GM12878 (cell line): ENCODE measurements around the gene PRSS36. TPM values are rescaled to one million over a fixed set of nuclear protein-coding genes. Genes with fewer than 3 reads are reported as not detected.

Experiments used
- ATAC-seq: fragments of 200-7000 bp; cut with Tn5 transposase; 3 replicates; pipeline ENCODE4 v1.9.1; 2020; ENCODE audit warnings: mild to moderate bottlenecking, moderate library complexity
- BruUV-seq: library from RNA; stranded (reverse); fragments of 400-500 nt; replicated peaks from 2 replicates; lab custom pipeline; 2021; lab: Mats Ljungman, UMichigan
- CTCF ChIA-PET: fragments of 300-600 bp; sonication (Branson Sonifier 250); formaldehyde crosslinking; extraction: SDS; loops from one replicate; lab custom pipeline; 2021; ENCODE audit warnings: inconsistent platforms; lab: Yijun Ruan, JAX
- POLR2A ChIA-PET: fragments of 350-600 bp; formaldehyde crosslinking; extraction: SDS; loops from one replicate; lab custom pipeline; 2021; ENCODE audit warnings: inconsistent platforms; lab: Charles Lee
- RAD21 ChIA-PET: fragments of 300-600 bp; sonication (Branson Sonifier 250); formaldehyde crosslinking; loops from one replicate; lab custom pipeline; 2023; ENCODE audit warnings: antibody characterized with exemption; ENCODE audit not compliant: unreplicated experiment; lab: Charles Lee
- SMC1A ChIA-PET: fragments of 300-600 bp; sonication (Branson Sonifier 250); formaldehyde crosslinking; loops from one replicate; lab custom pipeline; 2023; ENCODE audit not compliant: unreplicated experiment, uncharacterized antibody; lab: Charles Lee
- DNase-seq: peaks from one replicate; pipeline ENCODE4 v3.0.0-alpha.2; 2011; ENCODE audit warnings: low read depth, low spot score
- FAIRE-seq: peaks from 3 replicates; lab custom pipeline; 2011; peaks lifted over from hg19 to GRCh38; lab: Jason Lieb, UNC
- H2AFZ ChIP-seq: 2 replicates; pipeline ENCODE4 v1.6.0; 2011; ENCODE audit warnings: low read depth, low read length, control low read depth; ENCODE audit not compliant: control insufficient read depth
- H3K27ac ChIP-seq: 2 replicates; pipeline ENCODE4 v1.5.1; 2011; ENCODE audit warnings: control low read depth; ENCODE audit not compliant: control insufficient read depth, insufficient read depth
- H3K27me3 ChIP-seq, 2 experiments: replicated peaks in 1 of 2; 2 replicates each; pipeline versions ENCODE4 v1.6.0 to v1.6.1; 2011; ENCODE audit warnings: low read length in 1 of 2; ENCODE audit not compliant: control insufficient read depth in 2 of 2, insufficient read depth in 2 of 2
- H3K36me3 ChIP-seq, 2 experiments: 2 replicates each; pipeline ENCODE4 v1.5.1; 2011; ENCODE audit warnings: low read length in 1 of 2; ENCODE audit not compliant: control insufficient read depth in 2 of 2, insufficient read depth in 2 of 2
- H3K4me1 ChIP-seq: 2 replicates; pipeline ENCODE4 v1.6.1; 2011; ENCODE audit warnings: mild to moderate bottlenecking, low read length, moderate library complexity, mixed read lengths; ENCODE audit not compliant: control insufficient read depth, insufficient read depth
- H3K4me2 ChIP-seq: 2 replicates; pipeline ENCODE4 v1.6.0; 2011; ENCODE audit warnings: control low read depth; ENCODE audit not compliant: control insufficient read depth, insufficient read depth
- H3K4me3 ChIP-seq: fragments of 200-600 bp; sonication (generic); 2 replicates; pipeline ENCODE4 v1.5.1; 2016
- H3K79me2 ChIP-seq: 2 replicates; pipeline ENCODE4 v1.6.0; 2011; ENCODE audit warnings: low read length; ENCODE audit not compliant: control insufficient read depth, insufficient read depth
- H3K9ac ChIP-seq: 2 replicates; pipeline ENCODE4 v1.8.0; 2011; ENCODE audit warnings: low read length, control low read depth, mixed read lengths; ENCODE audit not compliant: control insufficient read depth, insufficient read depth
- H3K9me3 ChIP-seq: replicated peaks from 3 replicates; pipeline ENCODE4 v1.5.1; 2011; ENCODE audit warnings: mild to moderate bottlenecking, low read length; ENCODE audit not compliant: control insufficient read depth, insufficient read depth
- H4K20me1 ChIP-seq: 2 replicates; pipeline ENCODE4 v1.6.0; 2011; ENCODE audit not compliant: control insufficient read depth, insufficient read depth
- IKZF1 ChIP-seq: fragments of 450-650 bp; conservative IDR thresholded peaks from 2 replicates; pipeline ENCODE4 v1.6.1; 2017; ENCODE audit warnings: antibody characterized with exemption, mild to moderate bottlenecking
- NBN ChIP-seq: fragments of 450-650 bp; IDR thresholded peaks from 2 replicates; pipeline ENCODE4 v1.6.1; 2016
- NR2C1 ChIP-seq: fragments of 450-650 bp; IDR thresholded peaks from 2 replicates; pipeline ENCODE4 v1.6.1; 2017; ENCODE audit warnings: antibody characterized with exemption, mild to moderate bottlenecking, moderate library complexity
- NRF1 ChIP-seq: conservative IDR thresholded peaks from 2 replicates; pipeline ENCODE4 v1.6.1; 2011; ENCODE audit warnings: mild to moderate bottlenecking, low read depth, low read length, improper control_type of control experiment
- PKNOX1 ChIP-seq: fragments of 450-650 bp; IDR thresholded peaks from 2 replicates; pipeline ENCODE4 v1.6.1; 2016; ENCODE audit warnings: mild to moderate bottlenecking
- POLR2A ChIP-seq: IDR thresholded peaks from 2 replicates; pipeline ENCODE4 v1.6.1; 2011; ENCODE audit warnings: low read depth, mild to moderate bottlenecking, low read length
- WGBS: methylation state at CpG from one replicate; pipeline ENCODE4 v1.1.6; 2016; ENCODE audit warnings: low lambda C conversion rate; ENCODE audit not compliant: insufficient replicate concordance, insufficient coverage; ENCODE audit errors: missing lambda C conversion rate; 5-methylcytosine and 5-hydroxymethylcytosine counted together
- in situ Hi-C: fragments of 300-500 bp; cut with MboI; formaldehyde crosslinking; loops from 9 replicates; pipeline ENCODE4 v1.14.3; 2018; ENCODE audit warnings: mixed read lengths
- intact Hi-C: fragments of 100-400 bp; cut with micrococcal nuclease; formaldehyde crosslinking; loops from one replicate; pipeline ENCODE4 v1.14.2; 2022; ENCODE audit not compliant: unreplicated experiment
- polyA plus RNA-seq, 11 experiments: library from polyadenylated mRNA; depleted of rRNA in 4 of 11; unstranded in 6 of 11; stranded (reverse) in 5 of 11; fragments of >200 nt; fragmentation: Nextera tagmentation in 4 of 11; fragmentation: Illumina TruSeq in 1 of 11; extraction: Ambion mirVana in 4 of 11; extraction: Trizol in 1 of 11; gene quantifications; 1 replicate in 1 of 11; 2 replicates in 10 of 11; pipeline versions ENCODE4 v1.2.1 to v1.2.3, GENCODE V29; 2011 to 2016; ENCODE audit warnings: inconsistent platforms in 2 of 11, missing spikeins in 2 of 11, low read depth in 1 of 11
- total RNA-seq, 4 experiments: library from RNA; depleted of rRNA in 3 of 4; stranded (reverse); fragments of >200 nt in 3 of 4; fragmentation: Illumina TruSeq in 1 of 4; extraction: Trizol in 1 of 4; gene quantifications; 2 replicates each; pipeline versions ENCODE4 v1.2.1 to v1.2.3, GENCODE V29; 2013 to 2021

Gene PRSS36
- total and polyA plus RNA-seq, 10 of the 15 experiments (the other 5 are each of a cell fraction or from before 2014, with no cell fraction given): 0.11 to 1.1 (median 0.17) TPM; not detected in 3

DNA sequence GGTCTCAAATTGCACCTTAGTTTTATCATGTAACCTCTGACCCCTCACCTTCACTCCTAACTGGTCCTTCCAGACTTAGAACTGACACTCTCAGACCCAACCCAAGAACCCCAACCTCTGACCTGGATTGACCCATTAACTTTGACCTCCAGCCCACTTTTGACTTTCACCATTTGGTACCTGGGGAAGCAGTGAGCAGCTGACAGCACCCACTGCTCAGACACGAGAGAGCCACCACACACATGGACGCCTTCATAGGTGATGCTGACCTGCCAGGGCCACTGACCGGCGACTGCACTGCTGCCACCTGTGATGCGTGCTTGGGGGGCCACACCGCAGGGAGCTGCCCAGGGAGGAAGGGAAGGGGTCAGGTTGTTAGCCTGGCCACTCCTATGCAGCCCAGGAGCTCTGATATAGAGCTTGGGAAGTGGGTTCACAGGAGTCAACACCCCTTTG is 16.8 kb downstream of the PRSS36 start:
- H3K9me3 ChIP-seq: no peaks in the 10 kb centered on the region
- no peaks in the 10 kb centered on the region for H3K79me2 ChIP-seq
- H3K4me3 ChIP-seq: no peak overlapping the region
- no peak overlapping the region for H3K4me2 ChIP-seq
- SMC1A ChIA-PET: no interaction called here
- H3K9ac ChIP-seq: no peak overlapping the region
- in situ Hi-C loops: no loop called here
- BruUV-seq: no TSS peak
- no peak overlapping the region for H3K27ac ChIP-seq
- H4K20me1 ChIP-seq: no peaks in the 10 kb centered on the region
- WGBS: 53% methylated on average over 6 of the region's 6 CpGs
- H2AFZ ChIP-seq: no peak overlapping the region
- DNase-seq (no peak), ATAC-seq (no peak), FAIRE-seq (no peak)
- H3K27me3 ChIP-seq: no peaks in the 10 kb centered on the region
- H3K36me3 ChIP-seq: no peaks in the 10 kb centered on the region; a peak in 2 of 4 replicates
- TF ChIP-seq NBN: no peak
- 0 out of 2 replicates have a peak, but pooled peaks have one; percentile 9 for TF ChIP-seq NR2C1
- intact Hi-C loops: no loop called here
- RAD21 ChIA-PET: no interaction called here
- no peaks in the 10 kb centered on the region for H3K4me1 ChIP-seq
- POLR2A ChIA-PET: no interaction called here
- CTCF ChIA-PET: no interaction called here

GRCh38 chr16:31132303-31132979 is 17.4 kb downstream of the PRSS36 start:
- Histone ChIP-seq H3K4me2 (no peak overlapping the region), H3K27me3 (no peaks in the 10 kb centered on the region), H3K36me3 (no peaks in the 10 kb centered on the region; a peak in 2 of 4 replicates), H3K9me3 (no peaks in the 10 kb centered on the region), H4K20me1 (no peaks in the 10 kb centered on the region), H3K4me3 (no peak overlapping the region), H3K79me2 (no peaks in the 10 kb centered on the region), H3K9ac (no peak overlapping the region), H2AFZ (no peak overlapping the region), H3K4me1 (no peaks in the 10 kb centered on the region), H3K27ac (no peak overlapping the region)
- ChIA-PET POLR2A (no interaction called here), RAD21 (no interaction called here), SMC1A (no interaction called here), CTCF (no interaction called here)
- FAIRE-seq (no peak), ATAC-seq (no peak), DNase-seq (no peak)
- no TSS peak for BruUV-seq
- in situ Hi-C loops: no loop called here
- intact Hi-C loops: no loop called here
- TF ChIP-seq NRF1 (no peak), IKZF1 (no peak), POLR2A (peak; percentile 34; the same call in 1 of the 2 replicates), PKNOX1 (no peak)
- WGBS: 77% methylated on average over 18 of the region's 20 CpGs
